Measurements from ENCODE around the gene KCNN1.
"Not testable (repeated sequence)": the region's sequence is repeated elsewhere in the genome, so short reads cannot be mapped to it uniquely, and the experiment has no call there.

The KCNN1 gene

GRCh38 chr19:18001777-18002345, 35.0 kb downstream of the KCNN1 start:
- no peak for DNase-seq

DNA sequence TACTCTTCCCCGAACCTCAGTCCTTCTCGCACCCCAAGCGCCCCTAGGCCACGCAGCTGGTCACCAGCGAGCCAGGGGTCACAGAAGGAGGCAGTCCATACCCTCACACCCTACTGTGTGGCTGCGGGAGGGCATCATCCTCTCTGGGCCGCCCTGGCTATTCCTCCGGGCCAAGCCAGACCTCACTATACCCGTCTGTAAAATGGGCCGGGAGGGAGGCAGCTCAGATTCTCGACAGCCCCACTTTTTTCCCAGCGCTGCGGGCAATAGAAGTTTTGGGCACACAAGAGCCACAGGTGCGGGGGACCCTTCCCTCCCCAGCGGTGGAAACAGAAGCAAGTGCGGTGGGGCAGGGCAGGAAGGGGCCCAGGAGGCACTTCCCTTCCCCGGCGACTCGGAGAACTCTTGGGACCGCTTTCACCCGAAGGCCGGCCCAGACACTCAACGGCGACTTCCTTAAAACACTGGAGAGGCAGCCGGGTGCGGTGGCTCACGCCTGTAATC, 35.5 kb downstream of the KCNN1 start:
- DNase-seq: no peak

DNA sequence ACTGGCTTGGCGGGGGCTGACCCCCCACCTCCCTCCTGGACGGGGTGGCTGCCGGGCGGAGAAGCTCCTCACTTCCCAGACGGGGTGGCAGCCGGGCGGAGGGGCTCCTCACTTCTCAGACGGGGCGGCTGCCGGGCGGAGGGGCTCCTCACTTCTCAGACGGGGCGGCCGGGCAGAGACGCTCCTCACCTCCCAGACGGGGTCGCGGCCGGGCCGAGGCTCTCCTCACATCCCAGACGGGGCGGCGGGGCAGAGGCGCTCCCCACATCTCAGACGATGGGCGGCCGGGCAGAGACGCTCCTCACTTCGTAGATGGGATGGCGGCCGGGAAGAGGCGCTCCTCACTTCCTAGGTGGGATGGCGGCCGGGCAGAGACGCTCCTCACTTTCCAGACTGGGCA, 38.8 kb downstream of the KCNN1 start:
- not testable (repeated sequence) for DNase-seq

GRCh38 chr19:18007044-18007916, 40.4 kb downstream of the KCNN1 start:
- DNase-seq: peak; percentile 74

DNA sequence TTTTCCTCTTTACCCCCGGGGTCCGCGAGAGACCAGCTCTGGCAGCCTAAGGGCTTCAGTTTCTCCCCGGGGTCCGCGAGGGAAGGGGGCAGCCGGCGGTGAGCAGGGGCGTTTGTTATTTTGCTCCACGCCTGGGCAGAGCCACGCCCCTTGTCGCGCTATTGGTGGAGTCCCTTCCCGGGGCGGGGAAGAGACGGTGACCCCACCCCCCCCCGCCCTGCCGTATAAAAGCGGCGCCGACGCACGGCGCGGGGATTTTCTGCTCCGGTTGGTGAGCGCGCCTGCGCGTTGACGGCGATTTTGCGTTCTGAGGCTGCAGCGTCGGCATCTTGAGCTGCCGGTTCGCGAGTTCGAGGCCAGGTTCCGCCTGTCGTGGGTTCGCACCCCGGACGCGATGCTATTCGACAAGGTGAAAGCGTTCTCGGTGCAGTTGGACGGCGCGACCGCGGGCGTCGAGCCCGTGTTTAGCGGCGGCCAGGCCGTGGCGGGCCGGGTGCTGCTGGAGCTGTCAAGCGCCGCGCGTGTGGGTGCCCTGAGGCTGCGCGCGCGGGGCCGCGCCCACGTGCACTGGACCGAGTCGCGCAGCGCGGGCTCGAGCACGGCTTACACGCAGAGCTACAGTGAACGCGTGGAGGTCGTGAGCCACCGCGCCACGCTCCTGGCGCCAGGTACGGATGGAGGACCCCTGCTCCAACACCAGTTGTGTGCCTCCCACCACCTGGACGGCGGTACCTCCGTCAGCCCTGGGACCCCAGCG, 41.2 kb downstream of the KCNN1 start, which contains the start of gene ARRDC2:
Gene ARRDC2, plus strand, starts transcription at position 254 of the 757 bp plus-strand sequence. Its CDS starts 141 bp downstream, at position 395.
- peak; percentile 87 for DNase-seq

DNA sequence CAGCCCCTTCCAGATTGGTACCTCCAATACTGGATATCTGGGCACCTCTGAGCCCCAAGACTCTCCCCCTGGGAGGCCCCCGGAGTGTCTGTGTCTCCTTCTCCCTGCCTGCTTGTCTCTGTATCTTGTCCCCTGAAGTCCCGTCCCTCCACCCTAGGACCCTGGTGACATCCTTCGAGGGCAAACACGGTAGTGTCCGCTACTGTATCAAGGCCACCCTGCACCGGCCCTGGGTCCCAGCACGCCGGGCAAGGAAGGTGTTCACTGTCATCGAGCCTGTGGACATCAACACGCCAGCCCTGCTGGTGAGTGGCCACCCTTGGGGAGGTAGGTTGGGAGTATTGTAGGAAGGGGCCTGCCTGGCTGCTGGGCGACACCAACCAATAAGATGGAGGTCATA, 41.9 kb downstream of the KCNN1 start:
- DNase-seq: no peak

DNA sequence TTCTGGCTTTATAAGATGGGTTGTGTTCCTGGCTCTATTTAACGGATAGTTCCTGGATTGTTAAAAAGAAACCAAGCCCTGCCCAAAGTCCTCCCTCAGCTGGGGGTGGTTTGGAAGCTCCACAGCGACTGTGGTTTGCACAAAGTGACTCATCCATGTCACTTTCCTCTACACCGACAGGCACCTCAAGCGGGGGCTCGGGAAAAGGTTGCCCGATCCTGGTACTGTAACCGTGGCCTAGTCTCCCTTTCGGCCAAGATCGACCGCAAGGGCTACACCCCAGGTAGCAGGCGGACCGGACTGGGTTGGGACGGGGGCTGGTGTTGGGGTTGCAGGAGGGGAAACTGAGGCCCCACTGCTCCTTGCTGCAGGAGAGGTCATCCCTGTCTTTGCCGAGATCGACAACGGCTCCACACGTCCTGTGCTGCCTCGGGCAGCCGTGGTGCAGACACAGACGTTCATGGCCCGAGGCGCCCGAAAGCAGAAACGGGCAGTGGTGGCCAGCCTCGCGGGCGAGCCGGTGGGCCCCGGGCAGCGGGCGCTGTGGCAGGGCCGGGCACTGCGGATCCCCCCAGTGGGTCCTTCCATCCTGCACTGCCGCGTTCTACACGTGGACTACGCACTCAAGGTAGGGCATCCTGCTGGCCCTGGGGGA, 42.6 kb downstream of the KCNN1 start:
- no peak for DNase-seq

DNA sequence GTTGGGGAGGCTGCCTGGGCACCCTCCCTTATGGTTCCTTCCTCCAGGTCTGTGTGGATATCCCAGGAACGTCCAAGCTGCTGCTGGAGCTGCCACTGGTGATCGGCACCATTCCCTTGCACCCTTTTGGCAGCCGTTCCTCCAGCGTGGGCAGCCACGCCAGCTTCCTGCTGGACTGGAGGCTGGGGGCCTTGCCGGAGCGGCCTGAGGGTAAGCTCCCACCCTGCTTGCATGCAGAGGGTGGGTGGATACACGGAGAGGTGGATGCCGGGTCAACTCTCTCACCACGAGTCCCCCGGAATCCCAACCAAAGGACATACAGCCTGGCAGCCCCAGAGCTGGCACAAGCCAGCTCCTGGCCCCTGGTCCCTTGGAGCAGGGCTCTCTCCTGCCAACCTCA, 43.2 kb downstream of the KCNN1 start:
- no peak for DNase-seq

- no peak for DNase-seq
Measured at GRCh38 chr19:18013210-18014111, 46.6 kb downstream of the KCNN1 start.

DNA sequence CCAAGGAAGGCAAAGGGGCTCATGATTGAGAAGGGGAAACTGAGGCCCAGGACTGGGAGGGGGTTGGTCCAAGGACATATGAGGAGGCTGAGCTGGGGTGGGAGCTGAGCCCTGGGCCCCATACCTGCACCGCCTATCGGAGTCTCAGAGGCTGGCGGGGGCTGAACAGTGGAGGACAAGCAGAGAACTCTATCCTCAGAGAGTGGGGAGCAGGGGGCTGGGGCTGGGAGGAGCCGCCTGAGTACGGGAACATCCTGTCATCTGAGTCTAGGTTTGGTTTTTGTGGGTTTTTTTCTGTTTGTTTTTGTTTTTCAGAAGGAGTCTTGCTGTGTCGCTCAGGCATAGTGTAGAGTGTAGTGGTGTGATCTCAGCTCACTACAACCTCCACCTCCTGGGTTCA, 47.3 kb downstream of the KCNN1 start:
- DNase-seq: peak; percentile 45

- no peak for DNase-seq
Measured at GRCh38 chr19:18016209-18016910, 49.5 kb downstream of the KCNN1 start.

- DNase-seq: no peak
Measured at GRCh38 chr19:18017275-18018083, 50.6 kb downstream of the KCNN1 start.

DNA sequence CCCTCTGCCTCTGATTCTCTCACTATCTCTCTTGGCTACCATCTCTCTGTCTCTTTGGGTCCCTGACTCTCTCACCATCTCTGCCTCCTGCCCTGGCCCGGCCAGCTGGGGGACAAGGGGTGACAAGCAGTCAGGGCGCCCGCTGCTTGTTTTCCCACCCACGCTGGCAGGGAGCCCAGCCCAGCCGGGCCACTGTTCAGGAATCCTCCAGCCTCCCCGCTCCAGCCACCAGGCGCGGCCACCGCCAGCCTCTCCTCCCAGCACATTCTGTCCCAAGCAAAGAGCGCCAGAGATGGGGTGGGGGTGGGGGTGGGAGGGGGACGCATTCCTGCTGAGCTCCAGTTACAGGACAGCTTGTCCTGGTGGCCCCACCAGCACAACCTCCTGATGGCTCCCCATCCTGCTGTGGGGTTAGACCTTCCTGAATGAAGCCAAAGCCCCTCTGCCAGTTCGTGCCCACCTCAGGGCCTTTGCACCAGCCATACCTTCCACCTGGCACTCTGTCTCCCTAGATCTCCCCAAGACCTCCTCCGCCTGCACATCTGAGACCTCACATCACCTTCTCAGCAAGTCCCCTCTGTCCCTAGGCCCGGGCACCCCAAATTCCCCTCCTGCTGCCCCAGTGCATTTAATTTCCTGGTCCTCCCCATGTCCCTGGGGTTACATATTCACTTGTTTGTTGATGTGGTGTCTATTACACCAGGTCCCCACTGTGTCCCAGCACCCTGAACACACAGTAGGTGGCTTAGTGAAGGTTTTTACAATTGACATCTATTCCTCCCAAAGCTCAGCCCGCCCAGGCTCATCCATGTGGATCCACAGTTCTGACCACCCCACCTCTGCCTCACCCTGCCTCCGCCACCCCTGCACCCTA, 53.5 kb downstream of the KCNN1 start:
- DNase-seq: no peak

- peak; percentile 72 for DNase-seq
Measured at GRCh38 chr19:18021121-18021755, 54.3 kb downstream of the KCNN1 start.

- peak; percentile 76 for DNase-seq
Measured at GRCh38 chr19:18023622-18024251, 56.8 kb downstream of the KCNN1 start.

DNA sequence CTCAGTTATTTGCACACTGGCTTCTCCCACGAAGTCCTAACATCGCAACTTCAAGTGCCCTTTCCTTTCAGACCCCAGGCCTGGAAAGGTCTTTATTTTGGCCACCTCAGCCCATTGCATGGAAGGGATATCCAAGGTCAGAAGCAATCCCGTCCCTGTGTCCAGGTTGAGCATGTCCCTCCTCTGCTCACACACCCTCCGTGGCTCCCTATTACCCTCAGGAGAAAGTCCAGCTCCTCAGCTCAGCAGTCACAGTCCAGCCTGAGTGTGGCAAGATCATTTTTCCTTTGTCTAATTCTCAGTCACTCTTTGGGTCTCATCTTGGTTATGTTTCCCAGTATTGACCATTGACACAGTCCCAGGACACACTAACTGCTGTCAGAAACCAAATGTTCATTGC, 60.2 kb downstream of the KCNN1 start:
- no peak for DNase-seq

DNA sequence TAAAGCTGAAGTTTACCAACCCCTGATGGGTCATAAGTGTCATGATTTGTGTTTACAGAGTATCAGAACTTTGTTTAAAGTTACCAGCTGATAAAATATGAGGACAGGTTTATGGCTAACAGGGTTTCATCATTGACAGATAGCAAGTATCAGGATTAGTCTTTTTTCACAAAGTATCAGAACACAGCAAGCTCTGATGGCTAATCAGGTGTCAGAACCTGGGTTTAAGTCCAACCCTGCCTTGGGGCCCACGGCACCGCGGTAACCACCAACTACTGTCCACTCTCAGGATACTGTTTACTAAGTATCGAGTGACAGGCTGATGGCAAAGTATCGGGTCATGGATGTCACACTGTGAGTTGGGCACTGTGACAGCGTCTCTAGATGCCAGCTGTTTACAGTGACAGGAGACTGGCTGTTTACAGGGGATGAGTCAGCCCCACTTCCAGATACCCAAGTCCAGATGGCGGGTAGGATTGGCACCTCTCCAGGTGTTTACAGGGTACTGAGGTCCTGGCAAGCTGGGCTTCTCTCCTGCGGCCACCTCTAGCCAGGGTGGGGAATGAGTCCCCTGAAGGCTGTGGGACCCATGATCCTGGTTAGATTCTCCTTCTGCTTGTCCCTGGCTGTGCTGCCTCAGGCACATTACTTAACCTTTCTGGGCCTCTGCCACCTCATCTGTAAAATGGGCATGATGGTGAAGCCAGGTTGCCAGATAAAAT, 62.9 kb downstream of the KCNN1 start:
- DNase-seq: no peak

Data from effector CD4-positive, alpha-beta T cell (primary cell).